SK-N-SH (cell line): ENCODE measurements around the gene GPLD1. TPM values are rescaled to one million over a fixed set of nuclear protein-coding genes. Genes with fewer than 3 reads are reported as not detected.
A peak's percentile ranks its signal among the peaks of the same experiment; 100 is the strongest.

Experiments used
- CTCF ChIA-PET: fragments of 300-600, 350-600 bp; formaldehyde crosslinking; extraction: SDS; loops from one replicate; lab custom pipeline; 2021; lab: Yijun Ruan, JAX
- POLR2A ChIA-PET: fragments of 350-600 bp; sonication (Branson Sonifier 250); formaldehyde crosslinking; extraction: SDS; loops from one replicate; lab custom pipeline; 2020; ENCODE audit warnings: antibody characterized with exemption, inconsistent platforms; lab: Yijun Ruan, JAX
- DNase-seq: peaks from one replicate; pipeline ENCODE4 v3.0.0; 2012
- H2AFZ ChIP-seq: fragments of 200-600 bp; sonication (generic); 2 replicates; pipeline ENCODE4 v1.8.1; 2016; ENCODE audit warnings: antibody characterized with exemption, mild to moderate bottlenecking, low read depth
- H3F3A ChIP-seq: fragments of 200-600 bp; sonication (generic); replicated peaks from 2 replicates; pipeline ENCODE3; 2016; ENCODE audit warnings: antibody characterized with exemption, mild to moderate bottlenecking; ENCODE audit not compliant: insufficient read depth
- H3K27ac ChIP-seq, 2 experiments: fragments of 200-500 bp in 1 of 2; fragments of 200-600 bp in 1 of 2; sonication (Bioruptor generic) in 1 of 2; sonication (generic), shearing (Covaris generic) in 1 of 2; 2 replicates each; pipeline versions ENCODE4 v1.5.1 to v1.6.1; 2014 to 2016; ENCODE audit warnings: low read depth in 2 of 2, inconsistent platforms in 1 of 2, low read length in 1 of 2, mild to moderate bottlenecking in 1 of 2, mixed read lengths in 1 of 2
- H3K27me3 ChIP-seq: fragments of 200-600 bp; sonication (generic), shearing (Covaris generic); 2 replicates; pipeline ENCODE4 v1.6.1; 2016; ENCODE audit warnings: mixed run types; ENCODE audit not compliant: insufficient read depth
- H3K36me3 ChIP-seq, 2 experiments: fragments of 200-500 bp in 1 of 2; fragments of 200-600 bp in 1 of 2; sonication (Bioruptor generic) in 1 of 2; sonication (generic) in 1 of 2; replicated peaks in 1 of 2; 2 replicates each; pipeline versions ENCODE3 to v1.5.1; 2014 to 2016; ENCODE audit warnings: low read length in 1 of 2, mild to moderate bottlenecking in 1 of 2; ENCODE audit not compliant: insufficient read depth in 2 of 2, control insufficient read depth in 1 of 2
- H3K4me1 ChIP-seq, 2 experiments: fragments of 200-500 bp in 1 of 2; fragments of 200-600 bp in 1 of 2; sonication (Bioruptor generic) in 1 of 2; sonication (generic), shearing (Covaris generic) in 1 of 2; 2 replicates each; pipeline versions ENCODE4 v1.5.1 to v1.6.1; 2014 to 2016; ENCODE audit warnings: low read depth in 1 of 2, low read length in 1 of 2, mixed run types in 1 of 2; ENCODE audit not compliant: insufficient read depth in 2 of 2, control insufficient read depth in 1 of 2
- H3K4me2 ChIP-seq: fragments of 200-600 bp; sonication (generic), shearing (Covaris generic); 2 replicates; pipeline ENCODE4 v1.6.1; 2017; ENCODE audit warnings: mixed run types
- H3K4me3 ChIP-seq, 2 experiments: fragments of 200-500 bp in 1 of 2; fragments of 200-600 bp in 1 of 2; sonication (Bioruptor generic) in 1 of 2; sonication (generic), shearing (Covaris generic) in 1 of 2; 2 replicates each; pipeline versions ENCODE4 v1.5.1 to v1.8.1; 2014 to 2016; ENCODE audit warnings: low read depth in 2 of 2, inconsistent platforms in 1 of 2, low read length in 1 of 2, mild to moderate bottlenecking in 1 of 2, mixed read lengths in 1 of 2, moderate library complexity in 1 of 2
- H3K79me2 ChIP-seq: fragments of 200-600 bp; sonication (generic); 2 replicates; pipeline ENCODE4 v1.8.1; 2017; ENCODE audit warnings: mild to moderate bottlenecking; ENCODE audit not compliant: insufficient read depth
- H3K9ac ChIP-seq: fragments of 200-600 bp; sonication (generic); 2 replicates; pipeline ENCODE4 v1.6.1; 2017; ENCODE audit warnings: mixed run types
- H3K9me2 ChIP-seq: fragments of 200-600 bp; sonication (generic); 2 replicates; pipeline ENCODE4 v1.6.1; 2017; ENCODE audit warnings: mixed run types
- H3K9me3 ChIP-seq: fragments of 200-600 bp; sonication (generic); 2 replicates; pipeline ENCODE4 v1.6.1; 2017; ENCODE audit warnings: mixed run types, mild to moderate bottlenecking, moderate library complexity
- H4K20me1 ChIP-seq: fragments of 200-600 bp; sonication (generic); 2 replicates; pipeline ENCODE4 v1.6.1; 2017; ENCODE audit warnings: mild to moderate bottlenecking, mixed run types; ENCODE audit not compliant: insufficient read depth
- ELF1 ChIP-seq: IDR thresholded peaks from 2 replicates; pipeline ENCODE4 v1.4.0; 2012
- EP300 ChIP-seq, 2 experiments: IDR thresholded peaks; 2 replicates each; pipeline versions ENCODE4 v1.4.0 to v1.6.1; 2012; ENCODE audit warnings: borderline replicate concordance in 1 of 2, low read depth in 1 of 2, low read length in 1 of 2
- MXI1 ChIP-seq: IDR thresholded peaks from 2 replicates; pipeline ENCODE4 v1.6.1; 2012; ENCODE audit warnings: mild to moderate bottlenecking, low read depth, low read length, improper control_type of control experiment
- PBX3 ChIP-seq: IDR thresholded peaks from 2 replicates; pipeline ENCODE4; 2012
- POLR2AphosphoS5 ChIP-seq: IDR thresholded peaks from 2 replicates; pipeline ENCODE4 v1.6.1; 2012; ENCODE audit warnings: low read depth, low read length
- RAD21 ChIP-seq: IDR thresholded peaks from 2 replicates; pipeline ENCODE4 v1.6.1; 2012; ENCODE audit warnings: mild to moderate bottlenecking, low read length
- RCOR1 ChIP-seq: fragments of 150-350 bp; IDR thresholded peaks from 2 replicates; pipeline ENCODE4 v1.6.1; 2017; ENCODE audit warnings: antibody characterized with exemption, low read length
- RFX5 ChIP-seq: IDR thresholded peaks from 2 replicates; pipeline ENCODE4 v1.6.1; 2012; ENCODE audit warnings: mild to moderate bottlenecking, improper control_type of control experiment, low read length
- RXRA ChIP-seq: IDR thresholded peaks from 2 replicates; pipeline ENCODE4 v1.4.0; 2012; ENCODE audit warnings: low read depth, mild to moderate bottlenecking, borderline replicate concordance
- TCF12 ChIP-seq: IDR thresholded peaks from 2 replicates; pipeline ENCODE4 v1.4.0; 2012
- USF2 ChIP-seq: fragments of 150-350 bp; IDR thresholded peaks from 2 replicates; pipeline ENCODE4 v1.6.1; 2017; ENCODE audit warnings: antibody characterized with exemption, low read length, low read depth, borderline replicate concordance
- YY1 ChIP-seq: IDR thresholded peaks from 2 replicates; pipeline ENCODE4 v1.4.0; 2012; ENCODE audit warnings: low read depth, mild to moderate bottlenecking
- WGBS: methylation state at CpG from one replicate; pipeline ENCODE4 v1.1.6; 2017; ENCODE audit warnings: low lambda C conversion rate; 5-methylcytosine and 5-hydroxymethylcytosine counted together
- polyA plus RNA-seq, 3 experiments: library from polyadenylated mRNA; depleted of rRNA; stranded (reverse); fragments of >200 nt; gene quantifications; 2 replicates each; pipeline ENCODE4 v1.2.3, GENCODE V29; 2012
- TF ChIP-seq, protein P1 (sequence below): IDR thresholded peaks from 2 replicates; pipeline ENCODE4 v1.4.0; 2012; ENCODE audit warnings: low read depth, borderline replicate concordance

Gene GPLD1
- polyA plus RNA-seq, 1 of the 3 experiments (the other 2 are of a cell fraction): 0.94 TPM

GRCh38 chr6:24537771-24538385, 48.5 kb upstream of the GPLD1 start:
- Histone ChIP-seq H3K79me2 (no peaks in the 10 kb centered on the region), H3K9me2 (no peaks in the 10 kb centered on the region), H2AFZ (no peak overlapping the region), H3K9me3 (no peaks in the 10 kb centered on the region), H3K9ac (no peak overlapping the region), H3F3A (peaks cover 3% of the 10 kb centered on the region), H3K27me3 (no peaks in the 10 kb centered on the region), H3K4me1 (peaks cover 5 to 14% of the 10 kb centered on the region in 2 experiments; a peak in 3 of 4 replicates), H3K4me2 (0 out of 2 replicates have a peak overlapping the region, but pooled peaks have one; percentile 16), H4K20me1 (no peaks in the 10 kb centered on the region), H3K27ac (no peak overlapping the region), H3K4me3 (no peak overlapping the region), H3K36me3 (peaks cover 0 to 4% of the 10 kb centered on the region in 2 experiments)
- TF ChIP-seq PBX3 (0 out of 2 replicates have a peak, but pooled peaks have one; percentile 7), POLR2AphosphoS5 (no peak), EP300 (IDR thresholded peaks at IDR 0.05; ENCODE audit: borderline replicate concordance in 1 of 2, low read depth in 1 of 2, low read length in 1 of 2) (no peak)
- 94% methylated on average over 8 of the region's 8 CpGs for WGBS
- no peak for DNase-seq
- ChIA-PET POLR2A (no interaction called here), CTCF (interaction anchor here (0.9 to 1.3 kb wide), 2 partner anchors 16 to 19 kb away, joined by 4 to 5 read pairs; no protein-coding TSS in a partner anchor)

DNA sequence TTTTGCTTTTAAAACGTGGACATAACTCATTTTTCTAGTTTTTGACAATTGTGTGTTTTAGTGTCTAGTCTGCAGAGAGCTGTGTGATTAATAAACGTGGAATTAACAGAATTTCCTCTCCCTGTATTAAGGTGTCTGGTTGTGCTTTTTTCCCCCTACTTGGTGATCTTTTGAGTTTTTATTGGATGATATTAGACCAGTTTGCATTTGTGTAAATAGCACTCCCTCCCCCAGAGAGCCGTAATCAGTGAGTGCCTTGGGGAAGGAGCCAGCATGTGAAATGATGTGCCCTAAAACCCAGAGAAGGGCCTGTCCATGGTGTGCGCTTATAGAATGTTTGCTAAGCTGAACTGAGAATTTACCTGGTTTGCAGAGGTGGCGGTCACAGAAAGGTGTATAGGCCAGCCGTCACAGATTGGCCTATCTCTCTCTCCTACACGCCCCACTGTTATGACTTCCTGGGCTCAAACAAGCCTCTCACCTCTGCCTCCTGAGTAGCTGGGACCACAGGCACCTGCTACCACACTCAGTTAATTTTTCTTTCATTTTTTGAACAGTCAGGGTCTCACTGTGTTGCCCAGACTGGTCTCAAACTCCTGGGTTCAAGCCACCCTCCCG, 47.8 kb upstream of the GPLD1 start:
- Histone ChIP-seq H3K9me2 (no peaks in the 10 kb centered on the region), H3K27me3 (no peaks in the 10 kb centered on the region), H3K4me1 (peaks cover 5 to 14% of the 10 kb centered on the region in 2 experiments; a peak in 3 of 4 replicates), H3K4me2 (0 out of 2 replicates have a peak overlapping the region, but pooled peaks have one; percentile 16), H2AFZ (peak overlapping the region; percentile 21; the same call in 1 of the 2 replicates), H3K27ac (no peak overlapping the region), H3K36me3 (peaks cover 0 to 4% of the 10 kb centered on the region in 2 experiments), H3F3A (peaks cover 3% of the 10 kb centered on the region), H3K9me3 (no peaks in the 10 kb centered on the region), H3K9ac (no peak overlapping the region), H3K4me3 (no peak overlapping the region), H3K79me2 (no peaks in the 10 kb centered on the region), H4K20me1 (no peaks in the 10 kb centered on the region)
- CTCF ChIA-PET: interaction anchor here (0.8 to 1.9 kb wide), 5 partner anchors 13 to 42 kb away, joined by 3 to 6 read pairs (median 4); partner anchors contain the start of gene ALDH5A1
- no peak for DNase-seq
- no peak for TF ChIP-seq YY1
- TF ChIP-seq USF2: no peak
- TF ChIP-seq, protein P1, sequence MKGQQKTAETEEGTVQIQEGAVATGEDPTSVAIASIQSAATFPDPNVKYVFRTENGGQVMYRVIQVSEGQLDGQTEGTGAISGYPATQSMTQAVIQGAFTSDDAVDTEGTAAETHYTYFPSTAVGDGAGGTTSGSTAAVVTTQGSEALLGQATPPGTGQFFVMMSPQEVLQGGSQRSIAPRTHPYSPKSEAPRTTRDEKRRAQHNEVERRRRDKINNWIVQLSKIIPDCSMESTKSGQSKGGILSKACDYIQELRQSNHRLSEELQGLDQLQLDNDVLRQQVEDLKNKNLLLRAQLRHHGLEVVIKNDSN: no peak
- no peak for TF ChIP-seq RXRA
- TF ChIP-seq RAD21: no peak
- no peak for TF ChIP-seq ELF1
- TF ChIP-seq TCF12: no peak
- TF ChIP-seq EP300 (IDR thresholded peaks at IDR 0.05; ENCODE audit: borderline replicate concordance in 1 of 2, low read depth in 1 of 2, low read length in 1 of 2): no peak
- TF ChIP-seq MXI1: no peak
- no peak for TF ChIP-seq RCOR1
- TF ChIP-seq RFX5: no peak
- WGBS: 84% methylated on average over 8 of the region's 8 CpGs
- POLR2A ChIA-PET: no interaction called here
